Trophoblast cell (in vitro differentiated cells and primary cell): Measurements from ENCODE around the gene SPATA2L.
A peak's percentile ranks its signal among the peaks of the same experiment; 100 is the strongest.

ENCODE experiments used
- DNase-seq, 2 donors: peaks; one replicate each; pipeline ENCODE4 v3.0.0-alpha.2; 2016
- H2AFZ ChIP-seq: 2 replicates; pipeline ENCODE4 v1.6.1; 2013; ENCODE audit warnings: low read length, moderate library complexity, mild to moderate bottlenecking; ENCODE audit not compliant: insufficient read depth, poor library complexity
- H2AK5ac ChIP-seq: 2 replicates; pipeline ENCODE4 v1.6.1; 2013; ENCODE audit warnings: mild to moderate bottlenecking, low read length
- H2BK120ac ChIP-seq: 2 replicates; pipeline ENCODE4 v1.6.1; 2013; ENCODE audit warnings: low read length, mild to moderate bottlenecking, moderate library complexity; ENCODE audit not compliant: insufficient read depth, poor library complexity
- H2BK12ac ChIP-seq: 2 replicates; pipeline ENCODE4 v1.6.1; 2013; ENCODE audit warnings: mild to moderate bottlenecking, low read length, moderate library complexity
- H2BK5ac ChIP-seq: 2 replicates; pipeline ENCODE4 v1.6.1; 2013; ENCODE audit warnings: low read length, low read depth, moderate library complexity, mild to moderate bottlenecking; ENCODE audit not compliant: poor library complexity
- H3K14ac ChIP-seq: 2 replicates; pipeline ENCODE4 v1.6.1; 2013; ENCODE audit warnings: mild to moderate bottlenecking, low read length
- H3K18ac ChIP-seq: 2 replicates; pipeline ENCODE4 v1.6.1; 2013; ENCODE audit warnings: mild to moderate bottlenecking, low read length
- H3K23ac ChIP-seq: 2 replicates; pipeline ENCODE4 v1.6.1; 2013; ENCODE audit warnings: low read length
- H3K27ac ChIP-seq: 2 replicates; pipeline ENCODE4 v1.5.1; 2013; ENCODE audit warnings: low read depth, mild to moderate bottlenecking, inconsistent platforms, low read length, moderate library complexity
- H3K27me3 ChIP-seq: 2 replicates; pipeline ENCODE4 v1.6.1; 2013; ENCODE audit warnings: inconsistent platforms, mild to moderate bottlenecking, low read length, moderate library complexity; ENCODE audit not compliant: insufficient read depth
- H3K36me3 ChIP-seq, 2 experiments: 1 replicate in 1 of 2; 2 replicates in 1 of 2; pipeline ENCODE4 v1.6.1; 2013; ENCODE audit warnings: low read length in 2 of 2, mild to moderate bottlenecking in 2 of 2, moderate library complexity in 1 of 2; ENCODE audit not compliant: insufficient read depth in 2 of 2, control insufficient read depth in 1 of 2
- H3K4ac ChIP-seq: 2 replicates; pipeline ENCODE4 v1.6.1; 2013; ENCODE audit warnings: low read depth, mild to moderate bottlenecking, low read length, moderate library complexity
- H3K4me1 ChIP-seq, 2 experiments: 1 replicate in 1 of 2; 2 replicates in 1 of 2; pipeline ENCODE4 v1.6.1; 2013; ENCODE audit warnings: low read length in 2 of 2, mild to moderate bottlenecking in 2 of 2, moderate library complexity in 1 of 2; ENCODE audit not compliant: insufficient read depth in 2 of 2, control insufficient read depth in 1 of 2
- H3K4me2 ChIP-seq: 2 replicates; pipeline ENCODE4 v1.6.1; 2013; ENCODE audit warnings: inconsistent platforms, mild to moderate bottlenecking, low read length, moderate library complexity
- H3K4me3 ChIP-seq: 2 replicates; pipeline ENCODE4 v1.5.1; 2013; ENCODE audit warnings: mild to moderate bottlenecking, low read depth, low read length, inconsistent platforms
- H3K79me1 ChIP-seq: one replicate; pipeline ENCODE4 v1.6.1; 2013; ENCODE audit warnings: low read length
- H3K79me2 ChIP-seq: 2 replicates; pipeline ENCODE4 v1.6.1; 2013; ENCODE audit warnings: low read length, mild to moderate bottlenecking; ENCODE audit not compliant: control insufficient read depth, insufficient read depth, poor library complexity
- H3K9ac ChIP-seq: 2 replicates; pipeline ENCODE4 v1.6.1; 2013; ENCODE audit warnings: mild to moderate bottlenecking, low read length
- H3K9me3 ChIP-seq: 2 replicates; pipeline ENCODE4 v1.6.1; 2013; ENCODE audit warnings: low read depth, mild to moderate bottlenecking, control low read depth, inconsistent platforms, low read length; ENCODE audit not compliant: insufficient read depth
- H4K12ac ChIP-seq: 2 replicates; pipeline ENCODE4 v1.6.1; 2013; ENCODE audit warnings: low read depth, mild to moderate bottlenecking, low read length, moderate library complexity
- H4K8ac ChIP-seq: 2 replicates; pipeline ENCODE4 v1.6.1; 2013; ENCODE audit warnings: low read depth, mild to moderate bottlenecking, low read length, moderate library complexity
- H4K91ac ChIP-seq: one replicate; pipeline ENCODE4 v1.6.1; 2013; ENCODE audit warnings: low read depth, mild to moderate bottlenecking, low read length, moderate library complexity
- WGBS: extraction: QIAGEN DNeasy Blood & Tissue Kit; methylation state at CpG from one replicate; pipeline ENCODE4 v1.1.7; 2013; ENCODE audit warnings: missing lambda C conversion rate; ENCODE audit not compliant: insufficient read length, insufficient coverage; ENCODE audit errors: extremely low coverage; 5-methylcytosine and 5-hydroxymethylcytosine counted together

Gene SPATA2L

GRCh38 chr16:89727406-89728120 lies 26.1 kb upstream of the SPATA2L start:
- Histone ChIP-seq H3K4me1 (peaks cover under 1 to 5% of the 10 kb centered on the region in 2 experiments), H3K9me3 (peaks cover 7% of the 10 kb centered on the region), H3K9ac (no peak overlapping the region), H3K4ac (no peak overlapping the region), H3K14ac (no peak overlapping the region), H2BK5ac (no peak overlapping the region), H3K4me3 (no peak overlapping the region), H4K12ac (no peak overlapping the region), H4K91ac (no peak overlapping the region), H4K8ac (no peak overlapping the region), H2BK12ac (no peak overlapping the region), H2AK5ac (no peak overlapping the region), H3K79me1 (no peaks in the 10 kb centered on the region), H3K23ac (no peak overlapping the region), H3K4me2 (no peak overlapping the region), H3K18ac (no peak overlapping the region), H3K27me3 (no peaks in the 10 kb centered on the region), H2AFZ (no peak overlapping the region), H3K79me2 (no peaks in the 10 kb centered on the region), H3K36me3 (peaks cover 58 to 62% of the 10 kb centered on the region in 2 experiments), H3K27ac (no peak overlapping the region), H2BK120ac (no peak overlapping the region)
- DNase-seq = no peak
- no CpG with 5 or more reads among the region's 17 CpGs for WGBS

- Histone ChIP-seq H2AK5ac (no peak overlapping the region), H2BK120ac (no peak overlapping the region), H4K91ac (no peak overlapping the region), H3K79me1 (peaks cover 14% of the 10 kb centered on the region), H3K4me2 (no peak overlapping the region), H2BK12ac (no peak overlapping the region), H3K9me3 (peaks cover 8% of the 10 kb centered on the region), H3K14ac (no peak overlapping the region), H4K8ac (no peak overlapping the region), H3K4me1 (peaks cover 8 to 13% of the 10 kb centered on the region in 2 experiments), H3K9ac (no peak overlapping the region), H3K27me3 (no peaks in the 10 kb centered on the region), H3K36me3 (peaks cover 29 to 34% of the 10 kb centered on the region in 2 experiments), H3K18ac (no peak overlapping the region), H3K4me3 (no peak overlapping the region), H3K27ac (no peak overlapping the region), H2BK5ac (no peak overlapping the region), H3K23ac (no peak overlapping the region), H4K12ac (no peak overlapping the region), H2AFZ (no peak overlapping the region), H3K4ac (no peak overlapping the region), H3K79me2 (peaks cover 9% of the 10 kb centered on the region)
- no CpG with 5 or more reads among the region's 30 CpGs for WGBS
- DNase-seq = no peak
Observed at GRCh38 chr16:89723279-89724250, 22.1 kb upstream of the SPATA2L start.

GRCh38 chr16:89722392-89723278 lies 21.1 kb upstream of the SPATA2L start:
- H3K4me3 ChIP-seq = peak overlapping the region; percentile 95
- no peak overlapping the region for H3K18ac ChIP-seq
- H2AFZ ChIP-seq = no peak overlapping the region
- H3K4me2 ChIP-seq = peak overlapping the region; percentile 93
- no peak overlapping the region for H2BK5ac ChIP-seq
- no peak overlapping the region for H3K14ac ChIP-seq
- no peak overlapping the region for H3K23ac ChIP-seq
- peaks cover 5% of the 10 kb centered on the region for H3K9me3 ChIP-seq
- no peak overlapping the region for H4K8ac ChIP-seq
- no peak overlapping the region for H4K12ac ChIP-seq
- H3K27me3 ChIP-seq = no peaks in the 10 kb centered on the region
- H3K79me1 ChIP-seq = peaks cover 14% of the 10 kb centered on the region
- no peak overlapping the region for H4K91ac ChIP-seq
- peaks cover 8 to 13% of the 10 kb centered on the region in 2 experiments for H3K4me1 ChIP-seq
- H3K9ac ChIP-seq = peak overlapping the region; percentile 71
- H2BK12ac ChIP-seq = no peak overlapping the region
- no peak overlapping the region for H3K4ac ChIP-seq
- H2AK5ac ChIP-seq = no peak overlapping the region
- H2BK120ac ChIP-seq = no peak overlapping the region
- peaks cover 9% of the 10 kb centered on the region for H3K79me2 ChIP-seq
- no peak overlapping the region for H3K27ac ChIP-seq
- DNase-seq = no peak
- WGBS = no CpG with 5 or more reads among the region's 56 CpGs
- peaks cover 25 to 31% of the 10 kb centered on the region in 2 experiments for H3K36me3 ChIP-seq
